ENCODE results near the gene BAIAP2L1. TPM values are rescaled to one million over a fixed set of nuclear protein-coding genes. Genes with fewer than 3 reads are reported as not detected.
A peak's percentile ranks its signal among the peaks of the same experiment; 100 is the strongest.

Gene BAIAP2L1
- total RNA-seq, 1 experiment from 2014 or later, result 21.4 TPM

- in situ Hi-C loops (cut with HindIII; ENCODE audit: low pct_unique_long_range_greater_than_20kb, low sequenced_read_pairs), result no loop called here
- DNase-seq (ENCODE audit: low read depth), result no peak
Observed at GRCh38 chr7:98366562-98366938, 34.3 kb downstream of the BAIAP2L1 start.

GRCh38 chr7:98365863-98366561 lies 34.9 kb downstream of the BAIAP2L1 start:
- in situ Hi-C loops (cut with HindIII; ENCODE audit: low pct_unique_long_range_greater_than_20kb, low sequenced_read_pairs), result no loop called here
- DNase-seq (ENCODE audit: low read depth), result no peak

- in situ Hi-C loops (cut with HindIII; ENCODE audit: low pct_unique_long_range_greater_than_20kb, low sequenced_read_pairs), result no loop called here
- DNase-seq (ENCODE audit: low read depth), result no peak
Observed at GRCh38 chr7:98364220-98364619, 36.7 kb downstream of the BAIAP2L1 start.

- in situ Hi-C loops (cut with HindIII; ENCODE audit: low pct_unique_long_range_greater_than_20kb, low sequenced_read_pairs), result no loop called here
- DNase-seq (ENCODE audit: low read depth), result no peak
Observed at GRCh38 chr7:98362517-98362916, 38.4 kb downstream of the BAIAP2L1 start.

- peak; percentile 88 for DNase-seq (ENCODE audit: low read depth)
- in situ Hi-C loops (cut with HindIII; ENCODE audit: low pct_unique_long_range_greater_than_20kb, low sequenced_read_pairs), result no loop called here
Observed at GRCh38 chr7:98360221-98361130, 40.4 kb downstream of the BAIAP2L1 start.

- DNase-seq (ENCODE audit: low read depth), result no peak
- in situ Hi-C loops (cut with HindIII; ENCODE audit: low pct_unique_long_range_greater_than_20kb, low sequenced_read_pairs), result no loop called here
Observed at GRCh38 chr7:98359395-98359794, 41.5 kb downstream of the BAIAP2L1 start.

GRCh38 chr7:98358706-98359105 lies 42.2 kb downstream of the BAIAP2L1 start:
- in situ Hi-C loops (cut with HindIII; ENCODE audit: low pct_unique_long_range_greater_than_20kb, low sequenced_read_pairs), result no loop called here

GRCh38 chr7:98357751-98358161 lies 43.1 kb downstream of the BAIAP2L1 start:
- peak; percentile 68 for DNase-seq (ENCODE audit: low read depth)
- in situ Hi-C loops (cut with HindIII; ENCODE audit: low pct_unique_long_range_greater_than_20kb, low sequenced_read_pairs), result no loop called here

More at GRCh38 chr7:98358706-98359105, 42.2 kb downstream of the BAIAP2L1 start:
- DNase-seq (ENCODE audit: low read depth), result no peak

GRCh38 chr7:98355250-98355538 lies 45.7 kb downstream of the BAIAP2L1 start:
- in situ Hi-C loops (cut with HindIII; ENCODE audit: low pct_unique_long_range_greater_than_20kb, low sequenced_read_pairs), result no loop called here
- DNase-seq (ENCODE audit: low read depth), result no peak

GRCh38 chr7:98354511-98355249 lies 46.2 kb downstream of the BAIAP2L1 start:
- in situ Hi-C loops (cut with HindIII; ENCODE audit: low pct_unique_long_range_greater_than_20kb, low sequenced_read_pairs), result no loop called here
- peak; percentile 87 for DNase-seq (ENCODE audit: low read depth)

GRCh38 chr7:98354052-98354451 lies 46.8 kb downstream of the BAIAP2L1 start:
- DNase-seq (ENCODE audit: low read depth), result no peak
- in situ Hi-C loops (cut with HindIII; ENCODE audit: low pct_unique_long_range_greater_than_20kb, low sequenced_read_pairs), result no loop called here

- peak; percentile 41 for DNase-seq (ENCODE audit: low read depth)
- in situ Hi-C loops (cut with HindIII; ENCODE audit: low pct_unique_long_range_greater_than_20kb, low sequenced_read_pairs), result no loop called here
Observed at GRCh38 chr7:98352621-98353020, 48.3 kb downstream of the BAIAP2L1 start.

- DNase-seq (ENCODE audit: low read depth), result no peak
- in situ Hi-C loops (cut with HindIII; ENCODE audit: low pct_unique_long_range_greater_than_20kb, low sequenced_read_pairs), result no loop called here
Observed at GRCh38 chr7:98351136-98351535, 49.8 kb downstream of the BAIAP2L1 start.

- in situ Hi-C loops (cut with HindIII; ENCODE audit: low pct_unique_long_range_greater_than_20kb, low sequenced_read_pairs), result no loop called here
- DNase-seq (ENCODE audit: low read depth), result peak; percentile 72
Observed at GRCh38 chr7:98348726-98349474, 52.0 kb downstream of the BAIAP2L1 start.

- in situ Hi-C loops (cut with HindIII; ENCODE audit: low pct_unique_long_range_greater_than_20kb, low sequenced_read_pairs), result no loop called here
- DNase-seq (ENCODE audit: low read depth), result no peak
Observed at GRCh38 chr7:98346515-98347069, 54.3 kb downstream of the BAIAP2L1 start.

- no peak for DNase-seq (ENCODE audit: low read depth)
- in situ Hi-C loops (cut with HindIII; ENCODE audit: low pct_unique_long_range_greater_than_20kb, low sequenced_read_pairs), result no loop called here
Observed at GRCh38 chr7:98341106-98341505, 59.8 kb downstream of the BAIAP2L1 start.

GRCh38 chr7:98339043-98339442 lies 61.8 kb downstream of the BAIAP2L1 start:
- DNase-seq (ENCODE audit: low read depth), result no peak
- in situ Hi-C loops (cut with HindIII; ENCODE audit: low pct_unique_long_range_greater_than_20kb, low sequenced_read_pairs), result no loop called here

- in situ Hi-C loops (cut with HindIII; ENCODE audit: low pct_unique_long_range_greater_than_20kb, low sequenced_read_pairs), result no loop called here
- no peak for DNase-seq (ENCODE audit: low read depth)
Observed at GRCh38 chr7:98338441-98338840, 62.4 kb downstream of the BAIAP2L1 start.

All from Caki2 (cell line).